HepG2 (cell line): Measurements from ENCODE around the gene RANGRF. TPM values are rescaled to one million over a fixed set of nuclear protein-coding genes. Genes with fewer than 3 reads are reported as not detected.

Experiments
- ATAC-seq: fragments of 200-7000 bp; cut with Tn5 transposase; 3 replicates; pipeline ENCODE4 v1.9.1; 2020; ENCODE audit warnings: mild to moderate bottlenecking, moderate library complexity
- BruUV-seq: library from RNA; stranded (reverse); fragments of 400-500 nt; replicated peaks from 2 replicates; lab custom pipeline; 2021; lab: Mats Ljungman, UMichigan
- CTCF ChIA-PET: fragments of 300-600 bp; formaldehyde crosslinking; extraction: SDS; loops from one replicate; lab custom pipeline; 2021; ENCODE audit warnings: low total read pairs, inconsistent platforms, low intra/inter-chr PET ratio; lab: Yijun Ruan, JAX
- POLR2A ChIA-PET: fragments of 350-600 bp; sonication (Branson Sonifier 250); formaldehyde crosslinking; loops from one replicate; lab custom pipeline; 2020; ENCODE audit warnings: antibody characterized with exemption, inconsistent platforms; lab: Yijun Ruan, JAX
- DNase-seq: peaks from one replicate; pipeline ENCODE4 v3.0.0-alpha.2; 2015; ENCODE audit warnings: low spot score
- FAIRE-seq: peaks from 3 replicates; lab custom pipeline; 2011; peaks lifted over from hg19 to GRCh38; lab: Jason Lieb, UNC
- H2AFZ ChIP-seq: one replicate; pipeline ENCODE4 v1.6.1; 2011; ENCODE audit warnings: low read length, inconsistent platforms
- H3K27ac ChIP-seq: fragments of 300-600 bp; 3 replicates; pipeline ENCODE4 v1.8.0; 2011; ENCODE audit warnings: mixed run types, mild to moderate bottlenecking, mixed read lengths, low read length, inconsistent platforms; ENCODE audit not compliant: insufficient read depth; ENCODE audit errors: extremely low read length
- H3K27me3 ChIP-seq, 2 experiments: fragments of 200-600 bp in 1 of 2; 2 replicates in 1 of 2; 3 replicates in 1 of 2; pipeline versions ENCODE4 v1.6.0 to v1.8.0; 2011; ENCODE audit warnings: low read length in 2 of 2, mild to moderate bottlenecking in 2 of 2, moderate library complexity in 2 of 2, inconsistent platforms in 1 of 2; ENCODE audit not compliant: insufficient read depth in 2 of 2, control insufficient read depth in 1 of 2
- H3K36me3 ChIP-seq, 2 experiments: fragments of 200-600 bp in 1 of 2; replicated peaks in 1 of 2; 2 replicates in 1 of 2; 3 replicates in 1 of 2; pipeline versions ENCODE4 v1.5.1 to v1.8.0; 2011; ENCODE audit warnings: low read length in 2 of 2, inconsistent platforms in 1 of 2; ENCODE audit not compliant: insufficient read depth in 2 of 2, control insufficient read depth in 1 of 2
- H3K4me1 ChIP-seq: 2 replicates; pipeline ENCODE4 v1.5.1; 2012; ENCODE audit warnings: low read length, inconsistent platforms; ENCODE audit not compliant: insufficient read depth
- H3K4me2 ChIP-seq: 2 replicates; pipeline ENCODE4 v1.6.0; 2011; ENCODE audit warnings: low read depth, low read length, inconsistent platforms
- H3K4me3 ChIP-seq, 3 experiments: fragments of 200-600 bp in 1 of 3; sonication (generic), shearing (Covaris generic) in 1 of 3; replicated peaks in 1 of 3; 2 replicates each; pipeline ENCODE4 v1.5.1; 2011 to 2016; ENCODE audit warnings: low read length in 3 of 3, inconsistent platforms in 2 of 3, low read depth in 2 of 3, mild to moderate bottlenecking in 2 of 3, control low read depth in 1 of 3, mixed read lengths in 1 of 3; ENCODE audit not compliant: insufficient read depth in 1 of 3
- H3K79me2 ChIP-seq: one replicate; pipeline ENCODE4 v1.6.1; 2011; ENCODE audit warnings: low read length, inconsistent platforms; ENCODE audit not compliant: insufficient read depth
- H3K9ac ChIP-seq: 2 replicates; pipeline ENCODE4 v1.6.0; 2011; ENCODE audit warnings: mild to moderate bottlenecking, low read depth, low read length, inconsistent platforms; ENCODE audit not compliant: insufficient read depth
- H3K9me3 ChIP-seq: 2 replicates; pipeline ENCODE4 v1.5.1; 2012; ENCODE audit warnings: mild to moderate bottlenecking, low read length
- H4K20me1 ChIP-seq: 2 replicates; pipeline ENCODE4 v1.6.0; 2011; ENCODE audit warnings: inconsistent platforms, mild to moderate bottlenecking, low read length, moderate library complexity; ENCODE audit not compliant: insufficient read depth
- CTCF ChIP-seq: sonication (generic); formaldehyde crosslinking; IDR thresholded peaks from 2 replicates; pipeline ENCODE4 v1.5.0; 2020; ENCODE audit warnings: mild to moderate bottlenecking, missing genetic modification reagents, moderate library complexity
- ELF1 ChIP-seq: sonication (generic); formaldehyde crosslinking; IDR thresholded peaks from 2 replicates; pipeline ENCODE4 v1.4.0; 2020; ENCODE audit warnings: missing genetic modification reagents
- KAT8 ChIP-seq: IDR thresholded peaks from 2 replicates; pipeline ENCODE4 v1.6.1; 2016; ENCODE audit warnings: missing genetic modification reagents, missing compliant biosample characterization
- NCOR1 ChIP-seq: fragments of 200-600 bp; sonication (generic); IDR thresholded peaks from 2 replicates; pipeline ENCODE4 v1.7.0; 2017; ENCODE audit warnings: antibody characterized with exemption, low read length, borderline replicate concordance
- RFX5 ChIP-seq: IDR thresholded peaks from 2 replicates; pipeline ENCODE4 v1.6.1; 2011; ENCODE audit warnings: low read depth, low read length, improper control_type of control experiment
- STAG1 ChIP-seq: sonication (generic); formaldehyde crosslinking; IDR thresholded peaks from 2 replicates; pipeline ENCODE4 v1.4.0; 2020; ENCODE audit warnings: missing genetic modification reagents
- TOPORS ChIP-seq: sonication (generic); formaldehyde crosslinking; IDR thresholded peaks from 2 replicates; pipeline ENCODE4 v1.8.0; 2023; ENCODE audit warnings: mild to moderate bottlenecking, missing genetic modification reagents
- ZNF354B ChIP-seq: sonication (generic); formaldehyde crosslinking; IDR thresholded peaks from 2 replicates; pipeline ENCODE4 v1.8.0; 2022; ENCODE audit warnings: mild to moderate bottlenecking, missing genetic modification reagents
- ZNF672 ChIP-seq: sonication (generic); formaldehyde crosslinking; IDR thresholded peaks from 2 replicates; pipeline ENCODE4 v1.8.1; 2022; ENCODE audit warnings: missing genetic modification reagents
- ZNF790 ChIP-seq: sonication (generic); formaldehyde crosslinking; IDR thresholded peaks from 2 replicates; pipeline ENCODE4 v1.8.0; 2022; ENCODE audit warnings: missing genetic modification reagents, mild to moderate bottlenecking, borderline replicate concordance
- ZUFSP ChIP-seq: sonication (generic); formaldehyde crosslinking; IDR thresholded peaks from 2 replicates; pipeline ENCODE4 v1.9.0; 2021; ENCODE audit warnings: missing genetic modification reagents, mild to moderate bottlenecking, borderline replicate concordance
- WGBS: methylation state at CpG from one replicate; pipeline ENCODE4 v1.1.6; 2017; ENCODE audit warnings: low lambda C conversion rate; 5-methylcytosine and 5-hydroxymethylcytosine counted together
- in situ Hi-C: cut with HindIII; loops from 2 replicates; pipeline ENCODE4 v1.10.0; 2017; ENCODE audit warnings: low pct_unique_long_range_greater_than_20kb; ENCODE audit not compliant: extremely low pct_ligation_motif_present
- intact Hi-C: fragments of 100-400 bp; cut with micrococcal nuclease; formaldehyde crosslinking; loops from one replicate; pipeline ENCODE4 v1.10.0; 2022; ENCODE audit not compliant: unreplicated experiment
- polyA plus RNA-seq, 8 experiments: library from polyadenylated mRNA; depleted of rRNA in 3 of 8; stranded (reverse) in 7 of 8; unstranded in 1 of 8; fragments of >200 nt; fragmentation: Illumina TruSeq in 4 of 8; extraction: Trizol in 4 of 8; gene quantifications; 2 replicates each; pipeline versions ENCODE4 v1.2.1 to v1.2.3, GENCODE V29; 2011 to 2016; ENCODE audit warnings: low read depth in 4 of 8, missing spikeins in 1 of 8, mixed read lengths in 1 of 8; ENCODE audit not compliant: insufficient read depth in 1 of 8
- total RNA-seq, 5 experiments: library from RNA; depleted of rRNA; stranded (reverse); fragments of >200 nt; fragmentation: Illumina TruSeq; extraction: Trizol; gene quantifications; 2 replicates each; pipeline ENCODE4 v1.2.3, GENCODE V29; 2016; ENCODE audit warnings: low read depth in 1 of 5

The RANGRF gene
- total and polyA plus RNA-seq, 2 of the 13 experiments (the other 11 are each of a cell fraction or from before 2014, with no cell fraction given), result 18.6 to 40.7 TPM

- ChIA-PET CTCF (no interaction called here), POLR2A (no interaction called here)
- no peak for FAIRE-seq
- Histone ChIP-seq H3K36me3 (peaks cover 24 to 50% of the 10 kb centered on the region in 2 experiments), H3K9ac (no peak overlapping the region), H3K4me3 (no peak overlapping the region), H3K4me2 (no peak overlapping the region), H3K79me2 (peaks cover 31% of the 10 kb centered on the region), H2AFZ (no peak overlapping the region), H3K4me1 (peaks cover 14% of the 10 kb centered on the region), H3K9me3 (no peaks in the 10 kb centered on the region), H3K27ac (no peak overlapping the region), H3K27me3 (no peaks in the 10 kb centered on the region; a peak in 1 of 5 replicates), H4K20me1 (no peaks in the 10 kb centered on the region)
- intact Hi-C loops, result no loop called here
- DNase-seq, result no peak
- in situ Hi-C loops, result no loop called here
- ATAC-seq, result no peak
- BruUV-seq, result no TSS peak
- WGBS, result 91% methylated on average over 8 of the region's 8 CpGs
- TF ChIP-seq CTCF, result 0 out of 2 replicates have a peak, but pooled peaks have one; percentile 21
- TF ChIP-seq ZNF672, result no peak
- peak; percentile 28 for TF ChIP-seq STAG1
Observed at GRCh38 chr17:8253801-8254200, 34.7 kb upstream of the RANGRF start.

- FAIRE-seq, result no peak
- POLR2A ChIA-PET, result no interaction called here
- H3K4me3 ChIP-seq, result no peak overlapping the region
- no peak for TF ChIP-seq ELF1 (CRISPR knock-in tag)
- no peak for TF ChIP-seq STAG1
- TF ChIP-seq ZUFSP (CRISPR knock-in tag), result no peak
- TF ChIP-seq TOPORS (CRISPR knock-in tag), result no peak
- no peak for TF ChIP-seq ZNF790 (CRISPR knock-in tag)
- no peak for TF ChIP-seq RFX5
- no peak for TF ChIP-seq ZNF354B (CRISPR knock-in tag)
- TF ChIP-seq KAT8 (CRISPR knock-in tag), result no peak
- no peak for TF ChIP-seq NCOR1
- TF ChIP-seq, all 625 proteins: peak for 0
- no TSS peak for BruUV-seq
- CTCF ChIA-PET, result no interaction called here
- H3K27ac ChIP-seq, result no peak overlapping the region
- ATAC-seq (no peak), DNase-seq (no peak)
- no peaks in the 10 kb centered on the region for H4K20me1 ChIP-seq
- no peak overlapping the region for H2AFZ ChIP-seq
- H3K36me3 ChIP-seq, result peaks cover 25 to 51% of the 10 kb centered on the region in 2 experiments
- H3K27me3 ChIP-seq, result no peaks in the 10 kb centered on the region
- H3K9ac ChIP-seq, result no peak overlapping the region
- peaks cover 23% of the 10 kb centered on the region for H3K79me2 ChIP-seq
- H3K4me2 ChIP-seq, result no peak overlapping the region
- intact Hi-C loops (no loop called here), in situ Hi-C loops (no loop called here)
- peaks cover 13% of the 10 kb centered on the region for H3K4me1 ChIP-seq
- no peaks in the 10 kb centered on the region for H3K9me3 ChIP-seq
- 99% methylated on average over 11 of the region's 11 CpGs for WGBS
Observed at GRCh38 chr17:8254881-8255280, 33.6 kb upstream of the RANGRF start.
